Measurements from ENCODE around the gene GP1BB.

The GP1BB gene

DNA sequence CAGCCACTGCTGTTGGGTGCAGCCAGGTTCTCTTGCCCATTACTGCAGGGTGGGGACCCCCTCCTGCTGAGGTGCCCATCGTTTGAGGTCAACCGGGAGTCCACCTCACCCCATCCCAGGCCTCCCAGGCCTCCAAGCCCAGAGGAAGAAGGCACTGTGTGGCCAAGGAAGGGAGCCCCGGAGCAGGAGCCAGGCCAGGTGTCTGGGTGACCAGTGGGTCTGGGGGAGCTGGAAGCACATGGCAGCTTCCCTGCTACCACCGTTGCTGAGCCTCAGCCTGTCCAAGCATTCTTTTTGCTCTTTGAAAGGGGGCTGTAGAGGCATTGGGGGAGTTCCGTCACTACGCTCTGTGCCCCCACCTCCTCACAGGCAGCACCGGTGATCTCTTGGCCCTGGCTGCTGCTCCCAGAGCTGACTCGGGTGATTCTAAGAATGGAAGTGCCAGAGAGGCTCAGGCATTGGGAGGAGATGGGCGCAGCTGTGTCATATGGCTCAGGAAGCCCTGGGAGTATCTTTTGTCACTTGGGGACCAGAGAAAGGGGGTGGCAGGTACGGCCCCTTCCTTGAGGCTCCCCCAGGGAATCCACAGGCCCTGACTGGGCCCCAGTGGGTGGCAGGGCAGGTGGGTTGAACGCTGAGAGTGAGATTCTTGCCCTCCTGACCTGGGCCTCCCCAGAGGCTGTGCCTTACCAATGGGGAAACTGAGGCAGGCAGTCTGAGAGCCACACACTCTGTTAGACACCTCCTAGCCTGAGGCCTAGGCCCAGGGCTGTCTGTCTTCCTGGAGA, 7.1 kb upstream of the GP1BB start:
- H3K9me2 ChIP-seq (replicated peaks; ENCODE audit: low read depth, low read length): no peaks in the 10 kb centered on the region
- no peak overlapping the region for H3K9ac ChIP-seq (ENCODE audit: low read depth, low read length, poor library complexity, severe bottlenecking)
- no peaks in the 10 kb centered on the region for H3K79me2 ChIP-seq (ENCODE audit: insufficient read depth, low read length)

DNA sequence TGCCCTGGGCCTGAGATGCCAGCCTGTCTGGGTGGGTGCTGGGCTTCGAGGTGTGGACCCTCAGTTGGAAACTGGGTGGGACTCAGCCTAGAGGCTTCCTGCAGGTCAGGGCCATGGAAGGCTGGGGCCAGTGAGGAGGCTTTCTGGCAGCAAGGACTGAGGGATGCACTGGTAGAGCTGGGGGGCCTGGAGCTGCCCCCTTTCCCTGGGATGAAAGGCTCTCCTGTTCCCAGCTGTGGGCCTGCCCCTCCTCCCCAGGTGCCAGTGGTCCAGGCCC, 6.6 kb upstream of the GP1BB start:
- Histone ChIP-seq H2AFZ (ENCODE audit: low read length) (no peak overlapping the region), H3K27me3 (ENCODE audit: insufficient read depth, low read length, poor library complexity, severe bottlenecking) (no peaks in the 10 kb centered on the region), H3K36me3 (ENCODE audit: insufficient read depth, low read length) (no peaks in the 10 kb centered on the region), H3K9ac (ENCODE audit: low read depth, low read length, poor library complexity, severe bottlenecking) (no peak overlapping the region), H4K20me1 (ENCODE audit: insufficient read depth, low read length, poor library complexity, severe bottlenecking) (no peaks in the 10 kb centered on the region), H3K9me2 (replicated peaks; ENCODE audit: low read depth, low read length) (no peaks in the 10 kb centered on the region), H3K79me2 (ENCODE audit: insufficient read depth, low read length) (no peaks in the 10 kb centered on the region), H3K4me1 (ENCODE audit: insufficient read depth, low read length, poor library complexity, severe bottlenecking) (peaks cover 10% of the 10 kb centered on the region), H3F3A (ENCODE audit: low read depth) (no peaks in the 10 kb centered on the region), H3K4me3 (ENCODE audit: low read length, poor library complexity, severe bottlenecking) (no peak overlapping the region), H3K9me3 (ENCODE audit: insufficient read depth, low read depth, low read length) (no peaks in the 10 kb centered on the region), H3K4me2 (ENCODE audit: low read depth, low read length, poor library complexity, severe bottlenecking) (no peak overlapping the region)
- TF ChIP-seq EZH2phosphoT487 (IDR thresholded peaks at IDR 0.05; ENCODE audit: borderline replicate concordance): no peak
- TF ChIP-seq CTCF (conservative IDR thresholded peaks at IDR 0.05; ENCODE audit: low read length): no peak

More for the DNA sequence above, 7.1 kb upstream of the GP1BB start:
- peaks cover 10% of the 10 kb centered on the region for H3K4me1 ChIP-seq (ENCODE audit: insufficient read depth, low read length, poor library complexity, severe bottlenecking)
- no peak overlapping the region for H2AFZ ChIP-seq (ENCODE audit: low read length)
- no peak overlapping the region for H3K4me3 ChIP-seq (ENCODE audit: low read length, poor library complexity, severe bottlenecking)
- no peaks in the 10 kb centered on the region for H3K36me3 ChIP-seq (ENCODE audit: insufficient read depth, low read length)
- no peaks in the 10 kb centered on the region for H3K9me3 ChIP-seq (ENCODE audit: insufficient read depth, low read depth, low read length)
- no peaks in the 10 kb centered on the region for H3K27me3 ChIP-seq (ENCODE audit: insufficient read depth, low read length, poor library complexity, severe bottlenecking)
- H4K20me1 ChIP-seq (ENCODE audit: insufficient read depth, low read length, poor library complexity, severe bottlenecking): no peaks in the 10 kb centered on the region
- H3K4me2 ChIP-seq (ENCODE audit: low read depth, low read length, poor library complexity, severe bottlenecking): no peak overlapping the region
- H3F3A ChIP-seq (ENCODE audit: low read depth): no peaks in the 10 kb centered on the region
- TF ChIP-seq CTCF (conservative IDR thresholded peaks at IDR 0.05; ENCODE audit: low read length) (no peak), EZH2phosphoT487 (IDR thresholded peaks at IDR 0.05; ENCODE audit: borderline replicate concordance) (no peak)

DNA sequence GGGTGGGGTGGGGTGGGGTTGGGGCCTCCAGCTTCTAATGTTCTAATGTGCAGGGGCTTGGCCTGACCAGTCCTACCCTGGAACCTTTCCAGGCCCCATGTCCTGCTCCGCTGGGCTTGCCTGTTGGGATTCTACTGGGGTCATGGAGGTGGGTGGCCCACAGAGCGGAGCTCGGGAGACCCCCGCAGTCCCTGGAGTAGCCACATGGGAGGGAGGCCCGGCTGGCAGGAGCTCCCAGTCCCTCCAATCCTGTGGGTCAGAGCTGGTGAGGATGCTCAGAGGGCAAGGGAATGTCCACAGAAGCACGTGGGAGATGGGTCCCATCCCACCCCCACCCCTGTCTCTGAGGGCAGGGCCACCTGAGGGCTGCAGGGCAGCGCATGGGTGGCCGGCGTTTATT, 6.2 kb upstream of the GP1BB start:
- no peaks in the 10 kb centered on the region for H4K20me1 ChIP-seq (ENCODE audit: insufficient read depth, low read length, poor library complexity, severe bottlenecking)
- no peaks in the 10 kb centered on the region for H3K36me3 ChIP-seq (ENCODE audit: insufficient read depth, low read length)
- H2AFZ ChIP-seq (ENCODE audit: low read length): no peak overlapping the region; the same call in 1 of the 2 replicates
- H3K79me2 ChIP-seq (ENCODE audit: insufficient read depth, low read length): no peaks in the 10 kb centered on the region
- H3K9ac ChIP-seq (ENCODE audit: low read depth, low read length, poor library complexity, severe bottlenecking): peak overlapping the region; percentile 82
- no peaks in the 10 kb centered on the region for H3K9me2 ChIP-seq (replicated peaks; ENCODE audit: low read depth, low read length)
- H3K4me2 ChIP-seq (ENCODE audit: low read depth, low read length, poor library complexity, severe bottlenecking): peak overlapping the region; percentile 90
- H3K4me1 ChIP-seq (ENCODE audit: insufficient read depth, low read length, poor library complexity, severe bottlenecking): peaks cover 10% of the 10 kb centered on the region
- H3F3A ChIP-seq (ENCODE audit: low read depth): no peaks in the 10 kb centered on the region
- TF ChIP-seq CTCF (conservative IDR thresholded peaks at IDR 0.05; ENCODE audit: low read length): no peak
- TF ChIP-seq EZH2phosphoT487 (IDR thresholded peaks at IDR 0.05; ENCODE audit: borderline replicate concordance): no peak
- H3K27me3 ChIP-seq (ENCODE audit: insufficient read depth, low read length, poor library complexity, severe bottlenecking): no peaks in the 10 kb centered on the region
- no peak overlapping the region for H3K4me3 ChIP-seq (ENCODE audit: low read length, poor library complexity, severe bottlenecking)
- H3K9me3 ChIP-seq (ENCODE audit: insufficient read depth, low read depth, low read length): no peaks in the 10 kb centered on the region
